GM19193 (cell line): ENCODE measurements around the gene CD58.
A peak's percentile ranks its signal among the peaks of the same experiment; 100 is the strongest.

ENCODE experiments used
- POLR2A ChIP-seq: IDR thresholded peaks from 4 replicates; pipeline ENCODE4 v1.6.1; 2011; ENCODE audit not compliant: insufficient read depth, insufficient read length; ENCODE audit errors: extremely low read depth

CD58 gene

DNA sequence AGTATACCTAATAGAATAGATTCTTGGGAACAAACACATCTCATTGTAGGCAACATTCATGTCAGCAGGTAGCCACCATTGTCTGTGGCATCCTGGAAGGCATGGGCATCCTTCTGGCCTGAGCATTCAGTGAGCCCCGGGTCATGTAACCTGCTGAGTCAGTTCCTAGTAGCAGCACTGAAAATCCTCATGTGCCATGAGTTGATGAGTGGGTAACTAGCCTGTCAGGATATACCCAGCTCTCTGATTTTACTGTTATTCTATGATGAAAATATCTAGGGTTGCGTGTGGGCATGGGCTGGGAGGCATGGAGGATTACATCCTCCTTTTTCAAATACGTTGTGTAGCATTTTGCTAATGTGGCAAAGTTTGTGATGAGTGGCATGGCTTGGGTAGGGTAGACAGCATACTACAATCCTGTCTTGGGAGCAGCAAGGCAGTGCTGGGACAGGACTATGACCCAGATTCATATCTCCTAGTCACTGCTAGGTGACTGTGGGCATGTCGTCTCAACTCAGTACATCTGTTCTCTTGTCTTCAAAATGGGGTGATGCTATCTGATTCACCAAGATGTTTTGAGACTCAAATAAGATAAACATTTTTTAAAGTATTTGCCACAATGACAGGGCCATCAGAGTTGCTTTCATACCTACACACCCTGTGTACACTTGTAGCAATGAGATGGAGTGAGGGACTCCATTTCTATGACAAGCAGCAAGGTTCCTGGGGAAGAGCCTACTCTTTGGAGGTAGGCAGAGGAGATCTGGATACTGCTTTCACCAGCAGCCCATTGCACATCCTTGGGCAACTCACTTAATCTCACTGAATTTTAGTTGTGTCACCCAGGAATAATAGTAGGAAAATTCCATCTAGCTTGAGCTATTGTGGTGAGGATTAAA is 62.5 kb downstream of the CD58 start:
- TF ChIP-seq POLR2A, result no peak

DNA sequence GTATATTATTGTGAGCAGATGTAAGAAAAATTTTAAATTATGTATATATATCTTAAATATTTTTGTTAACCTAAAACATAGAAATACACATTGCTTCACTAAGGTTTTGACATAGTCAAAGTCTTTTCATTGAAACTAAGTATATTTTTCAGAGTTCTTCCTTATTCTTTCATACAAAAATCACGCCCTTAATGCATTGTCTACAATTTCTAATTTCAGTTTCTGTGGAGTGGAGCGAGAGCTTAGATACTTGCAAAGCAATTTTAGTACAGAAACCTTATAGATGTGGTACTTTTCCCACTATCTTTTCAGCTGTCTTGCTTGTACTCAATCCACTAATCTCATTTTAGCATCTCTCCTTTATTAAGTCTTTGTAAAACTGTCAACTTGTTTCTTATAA is 63.2 kb downstream of the CD58 start:
- no peak for TF ChIP-seq POLR2A

DNA sequence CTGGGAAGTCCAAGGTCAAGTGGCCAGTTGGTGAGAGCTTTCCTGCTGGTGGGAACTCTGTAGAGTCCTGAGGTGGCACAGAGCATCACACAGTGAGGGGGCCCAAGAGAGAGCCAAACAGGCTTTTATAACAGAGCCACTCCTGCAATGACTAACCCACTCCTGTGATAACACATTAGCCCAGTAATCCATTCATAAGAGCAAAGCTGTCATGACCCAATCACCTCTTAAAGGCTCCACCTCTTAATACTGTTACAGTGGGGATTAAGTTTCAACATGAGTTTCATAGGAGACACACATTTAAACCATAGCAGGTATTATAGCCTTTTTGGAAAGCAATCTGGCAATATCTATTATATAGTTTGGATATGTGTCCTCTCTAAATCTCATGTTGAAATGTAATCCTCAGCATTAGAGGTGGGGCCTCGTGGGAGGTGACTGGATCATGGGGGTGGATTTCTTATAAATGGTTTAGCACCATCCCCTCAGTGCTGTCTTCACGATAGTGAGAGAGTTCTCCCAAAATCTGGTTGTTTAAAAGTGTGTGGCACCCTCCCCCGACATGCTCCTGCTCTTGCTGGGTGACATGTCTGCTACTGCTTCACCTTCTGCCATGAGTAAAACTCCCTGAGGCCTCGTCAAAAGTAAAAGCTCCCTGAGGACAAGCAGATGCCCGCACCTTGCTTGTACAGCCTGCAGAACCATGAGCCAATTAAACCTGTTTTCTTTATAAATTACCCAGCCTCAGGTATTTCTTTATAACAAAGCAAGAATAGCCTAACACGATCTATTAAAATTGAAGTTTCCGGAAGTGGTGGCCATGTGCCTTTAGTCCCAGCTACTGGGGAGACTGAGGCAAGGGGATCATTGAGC is 64.5 kb downstream of the CD58 start:
- no peak for TF ChIP-seq POLR2A

GRCh38 chr1:116504308-116505156 is 66.3 kb downstream of the CD58 start:
- TF ChIP-seq POLR2A, result peak; percentile 21

DNA sequence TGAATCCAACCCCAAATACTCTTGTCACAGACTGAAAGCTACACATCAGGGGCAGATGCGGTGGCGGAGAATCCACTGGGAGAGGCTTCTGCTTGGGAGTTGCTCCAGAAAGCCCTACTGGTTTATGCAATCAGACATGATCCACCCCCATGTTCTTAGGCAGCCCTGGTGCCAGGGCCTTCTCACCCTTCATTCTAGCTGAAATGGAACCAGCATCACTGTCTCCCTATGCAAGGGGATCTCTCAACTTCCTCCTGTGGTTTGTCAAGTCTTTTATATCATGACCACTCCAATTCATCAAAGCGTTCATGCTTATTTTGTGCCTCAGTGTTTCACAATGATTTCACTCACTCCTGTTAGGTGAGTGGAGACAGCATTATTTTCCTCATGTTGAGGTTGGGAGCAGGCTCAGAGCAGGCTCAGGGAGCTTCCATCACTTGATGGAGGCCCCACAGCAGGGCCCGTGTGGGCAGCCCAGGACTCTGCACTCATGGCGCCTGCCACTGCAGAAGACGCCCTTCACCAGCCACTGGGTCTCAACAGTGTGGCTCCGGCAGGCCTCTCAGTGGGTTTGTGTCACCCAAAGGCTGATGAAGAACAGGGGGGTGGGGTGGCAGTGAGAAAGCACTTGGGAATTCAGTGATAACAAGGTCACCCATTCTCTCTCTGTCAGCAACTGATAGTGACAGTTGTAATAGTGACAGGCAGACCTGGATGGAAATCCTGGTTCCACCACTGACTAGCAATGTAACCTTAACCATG is 67.1 kb downstream of the CD58 start:
- no peak for TF ChIP-seq POLR2A

GRCh38 chr1:116502671-116503314 is 68.0 kb downstream of the CD58 start:
- no peak for TF ChIP-seq POLR2A

- no peak for TF ChIP-seq POLR2A
Observed at GRCh38 chr1:116501870-116502244, 69.0 kb downstream of the CD58 start.

DNA sequence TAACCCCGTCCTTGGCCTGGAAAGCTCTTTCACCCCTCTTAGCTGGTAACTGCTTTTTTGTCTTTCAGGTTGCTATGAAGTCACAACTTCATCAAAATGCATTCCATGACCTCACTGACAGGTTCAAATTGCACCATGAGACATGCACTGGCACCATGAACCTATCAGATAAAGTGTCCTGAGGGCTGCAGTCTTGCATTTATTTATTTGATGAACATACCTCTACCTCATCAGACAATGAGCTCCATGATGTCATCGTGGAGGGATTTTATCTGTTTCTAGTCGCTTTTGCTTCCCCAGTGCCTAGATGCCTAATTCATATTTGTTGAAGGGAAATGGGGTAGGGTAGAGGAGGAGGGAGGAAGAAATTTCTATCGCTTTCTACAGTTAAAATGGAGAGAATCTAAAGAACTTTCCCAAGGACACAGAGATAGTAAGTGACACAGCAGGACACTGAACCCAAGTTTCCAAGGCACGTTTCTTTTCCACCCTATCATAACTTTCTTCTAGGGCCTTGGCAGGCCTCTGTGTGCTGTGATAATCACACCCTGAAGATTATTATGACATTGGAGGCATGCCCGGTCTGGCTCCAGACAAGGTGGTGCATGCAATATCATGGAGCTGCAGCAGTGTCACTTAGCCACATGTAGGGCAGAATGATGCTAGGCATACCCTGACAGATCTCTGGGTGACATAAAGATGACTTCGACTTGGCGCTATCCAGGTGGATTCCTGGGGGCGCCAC is 69.5 kb downstream of the CD58 start:
- no peak for TF ChIP-seq POLR2A

DNA sequence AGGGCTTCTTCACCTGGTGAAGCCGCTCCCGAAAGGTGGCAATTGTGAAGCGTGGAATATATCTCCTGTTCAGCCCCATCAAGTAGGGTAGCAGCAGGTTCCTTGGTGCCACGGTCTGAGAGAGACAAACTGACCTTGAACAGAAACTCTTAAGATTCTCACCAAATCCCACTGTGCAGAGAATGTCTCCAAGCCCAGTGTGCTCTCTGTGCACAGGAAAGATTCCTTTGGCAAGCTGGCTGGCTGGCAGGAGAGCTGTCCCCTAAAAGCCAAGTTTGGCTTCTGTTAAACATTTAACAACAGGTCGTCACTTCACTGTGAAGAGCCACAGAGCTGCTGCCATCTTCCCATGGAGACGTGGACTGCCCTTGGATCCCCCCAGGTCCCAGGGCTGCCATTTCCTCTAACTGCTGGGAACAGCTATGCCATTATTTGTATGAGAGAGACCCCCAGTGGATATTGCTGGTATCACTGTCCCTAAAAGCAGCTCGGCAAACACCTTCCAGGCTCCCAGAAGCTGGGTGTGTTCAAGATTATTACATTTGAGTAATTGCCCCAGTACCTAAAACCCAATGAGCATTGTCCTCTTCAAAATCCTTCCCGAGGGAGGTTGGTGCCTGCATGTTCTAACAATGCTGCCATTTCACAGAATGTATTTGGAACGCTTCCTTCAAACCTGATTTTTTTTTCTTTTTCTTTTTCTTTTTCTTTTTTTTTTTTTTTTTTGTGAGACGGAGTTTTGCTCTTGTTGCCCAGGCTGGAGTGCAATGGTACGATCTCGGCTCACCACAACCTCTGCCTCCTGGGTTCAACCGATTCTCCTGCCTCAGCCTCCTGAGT is 71.8 kb downstream of the CD58 start:
- no peak for TF ChIP-seq POLR2A

DNA sequence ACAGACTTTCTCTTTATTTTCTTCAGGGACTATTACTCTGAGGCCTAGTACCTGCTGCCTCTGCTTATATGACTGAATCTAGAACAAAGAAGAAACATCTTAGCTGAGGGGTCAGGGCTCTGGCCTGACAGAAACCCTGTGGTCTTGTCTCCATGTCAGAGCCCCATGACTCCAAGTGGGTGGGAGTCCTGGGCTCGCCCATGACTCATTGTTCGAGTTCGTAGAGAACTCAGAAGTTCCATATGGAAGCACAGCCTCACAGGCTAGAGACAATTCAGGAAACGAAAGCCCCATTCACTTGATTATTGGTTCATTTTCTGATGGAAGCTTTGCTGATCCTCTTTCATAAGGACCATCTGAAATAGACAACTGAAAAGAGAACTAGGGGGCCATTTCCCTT is 73.2 kb downstream of the CD58 start:
- no peak for TF ChIP-seq POLR2A

- TF ChIP-seq POLR2A, result no peak
Observed at GRCh38 chr1:116496898-116497297, 73.9 kb downstream of the CD58 start.

DNA sequence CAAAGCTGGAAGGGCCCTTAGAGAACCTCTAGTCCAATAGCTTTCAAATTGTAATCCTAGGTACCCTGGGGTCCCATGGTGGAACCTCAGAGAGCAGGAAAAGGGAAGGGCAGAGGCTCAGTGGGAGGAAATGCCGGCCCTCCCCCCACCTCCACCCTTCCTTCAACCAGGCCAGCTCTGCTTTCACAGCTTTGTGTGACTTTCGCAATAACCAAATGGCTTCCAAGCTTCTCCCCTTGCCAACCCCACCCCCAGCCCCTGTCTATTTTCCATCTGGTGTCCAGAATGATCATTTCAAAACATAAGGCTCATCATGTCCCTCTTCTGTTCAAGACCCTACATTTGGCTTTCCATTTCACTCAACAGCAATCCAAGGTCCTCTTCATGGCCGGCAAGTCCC is 74.4 kb downstream of the CD58 start:
- TF ChIP-seq POLR2A, result no peak

DNA sequence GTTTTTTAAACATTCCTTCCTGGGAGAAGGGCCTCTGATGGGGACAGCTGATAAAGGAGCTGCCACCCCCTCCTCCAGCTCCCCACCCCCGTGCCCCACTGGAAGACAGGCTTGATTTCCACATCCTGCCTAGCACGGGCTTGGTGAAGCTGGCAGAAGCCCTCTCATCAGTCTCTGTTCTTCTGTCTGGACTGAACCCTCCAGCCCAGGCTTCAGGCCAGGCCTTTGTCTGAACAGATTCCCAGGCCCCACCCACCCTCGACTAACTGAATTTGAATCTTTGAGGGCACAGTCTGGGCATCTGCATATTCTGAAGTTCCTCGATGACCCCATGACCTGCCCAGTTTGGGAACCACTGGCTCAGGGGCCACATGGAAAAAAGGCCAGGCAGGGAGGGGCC is 75.3 kb downstream of the CD58 start:
- TF ChIP-seq POLR2A, result no peak

DNA sequence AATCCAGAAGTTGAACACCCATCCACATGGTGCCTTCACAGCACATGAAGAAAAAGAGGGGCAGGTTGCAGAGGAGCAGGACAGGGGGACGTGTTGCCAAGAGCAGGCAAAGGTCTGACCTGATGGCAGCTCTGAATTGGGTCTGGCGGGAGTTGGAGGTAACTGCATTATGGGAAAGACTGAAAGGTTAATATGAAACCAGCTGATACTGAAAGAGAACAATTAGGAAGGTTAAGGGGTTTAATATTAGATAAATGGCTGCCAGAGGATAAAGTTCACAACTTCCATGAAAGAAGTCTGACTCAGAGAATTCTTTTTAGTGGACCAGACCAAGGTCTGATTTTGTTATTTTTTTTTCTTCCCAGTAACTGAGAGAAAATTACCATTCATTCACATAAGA is 76.1 kb downstream of the CD58 start:
- TF ChIP-seq POLR2A, result no peak
